ENCODE data around the gene CKM. TPM values are rescaled to one million over a fixed set of nuclear protein-coding genes. Genes with fewer than 3 reads are reported as not detected.
"Not testable (repeated sequence)": the region's sequence is repeated elsewhere in the genome, so short reads cannot be mapped to it uniquely, and the experiment has no call there.

Gene CKM
- total RNA-seq, 1 experiment from 2014 or later: not detected

GRCh38 chr19:45322311-45322710 lies 364 bp downstream of the CKM start:
- Histone ChIP-seq H3K9me3 (replicated peaks) (no peaks in the 10 kb centered on the region), H3K27me3 (replicated peaks) (no peaks in the 10 kb centered on the region), H3K36me3 (no peaks in the 10 kb centered on the region), H3K4me3 (no peak overlapping the region), H3K27ac (no peak overlapping the region), H3K4me1 (replicated peaks) (peaks cover 9% of the 10 kb centered on the region)
- no peak for DNase-seq (ENCODE audit: low read depth in 1 of 2, low spot score in 2 of 2)

GRCh38 chr19:45321848-45322247 lies 827 bp downstream of the CKM start:
- H3K9me3 ChIP-seq (replicated peaks): no peaks in the 10 kb centered on the region
- peaks cover 9% of the 10 kb centered on the region for H3K4me1 ChIP-seq (replicated peaks)
- H3K27me3 ChIP-seq (replicated peaks): no peaks in the 10 kb centered on the region; the same call in 1 of the 2 replicates
- no peak overlapping the region for H3K4me3 ChIP-seq
- DNase-seq (ENCODE audit: low read depth in 1 of 2, low spot score in 2 of 2): no peak
- no peak overlapping the region for H3K27ac ChIP-seq
- no peaks in the 10 kb centered on the region for H3K36me3 ChIP-seq

- no peak overlapping the region for H3K4me3 ChIP-seq
- no peaks in the 10 kb centered on the region for H3K36me3 ChIP-seq
- DNase-seq (ENCODE audit: low read depth in 1 of 2, low spot score in 2 of 2): no peak
- no peak overlapping the region for H3K27ac ChIP-seq
- H3K27me3 ChIP-seq (replicated peaks): no peaks in the 10 kb centered on the region; the same call in 1 of the 2 replicates
- H3K4me1 ChIP-seq (replicated peaks): peaks cover 4% of the 10 kb centered on the region
- no peaks in the 10 kb centered on the region for H3K9me3 ChIP-seq (replicated peaks)
These were observed 1.5 kb downstream of the CKM start for GRCh38 chr19:45320997-45321775.

GRCh38 chr19:45315304-45315703 lies 7.4 kb downstream of the CKM start:
- DNase-seq (ENCODE audit: low read depth in 1 of 2, low spot score in 2 of 2): no peak
- peaks cover 9% of the 10 kb centered on the region for H3K27me3 ChIP-seq (replicated peaks)
- H3K4me1 ChIP-seq (replicated peaks): no peaks in the 10 kb centered on the region
- H3K4me3 ChIP-seq: no peak overlapping the region
- H3K27ac ChIP-seq: no peak overlapping the region
- H3K36me3 ChIP-seq: no peaks in the 10 kb centered on the region
- H3K9me3 ChIP-seq (replicated peaks): no peaks in the 10 kb centered on the region

- DNase-seq (ENCODE audit: low read depth in 1 of 2, low spot score in 2 of 2): no peak
- H3K4me1 ChIP-seq (replicated peaks): no peaks in the 10 kb centered on the region
- H3K27me3 ChIP-seq (replicated peaks): peaks cover 9% of the 10 kb centered on the region
- no peaks in the 10 kb centered on the region for H3K9me3 ChIP-seq (replicated peaks)
- no peak overlapping the region for H3K4me3 ChIP-seq
- no peak overlapping the region for H3K27ac ChIP-seq
- no peaks in the 10 kb centered on the region for H3K36me3 ChIP-seq
These were observed 7.9 kb downstream of the CKM start for GRCh38 chr19:45314708-45315245.

- H3K9me3 ChIP-seq (replicated peaks); H3K4me3 ChIP-seq; H3K4me1 ChIP-seq (replicated peaks); H3K27me3 ChIP-seq (replicated peaks); H3K27ac ChIP-seq; DNase-seq (ENCODE audit: low read depth in 1 of 2, low spot score in 2 of 2); H3K36me3 ChIP-seq: not testable (repeated sequence)
These were observed 10.4 kb downstream of the CKM start for GRCh38 chr19:45312285-45312684.

- H3K27me3 ChIP-seq (replicated peaks): peaks cover 9% of the 10 kb centered on the region
These were observed 11.1 kb downstream of the CKM start for GRCh38 chr19:45311621-45312020.

GRCh38 chr19:45309322-45309721 lies 13.4 kb downstream of the CKM start:
- not testable (repeated sequence) for DNase-seq (ENCODE audit: low read depth in 1 of 2, low spot score in 2 of 2); H3K27ac ChIP-seq; H3K9me3 ChIP-seq (replicated peaks); H3K27me3 ChIP-seq (replicated peaks); H3K4me3 ChIP-seq; H3K36me3 ChIP-seq; H3K4me1 ChIP-seq (replicated peaks)

More at GRCh38 chr19:45311621-45312020, 11.1 kb downstream of the CKM start:
- Histone ChIP-seq H3K36me3 (no peaks in the 10 kb centered on the region), H3K4me1 (replicated peaks) (no peaks in the 10 kb centered on the region), H3K27ac (no peak overlapping the region), H3K4me3 (no peak overlapping the region), H3K9me3 (replicated peaks) (no peaks in the 10 kb centered on the region)
- no peak for DNase-seq (ENCODE audit: low read depth in 1 of 2, low spot score in 2 of 2)

- DNase-seq (ENCODE audit: low read depth in 1 of 2, low spot score in 2 of 2): no peak
- no peaks in the 10 kb centered on the region for H3K4me1 ChIP-seq (replicated peaks)
- no peak overlapping the region for H3K27ac ChIP-seq
- H3K36me3 ChIP-seq: no peaks in the 10 kb centered on the region
- no peaks in the 10 kb centered on the region for H3K27me3 ChIP-seq (replicated peaks)
- no peak overlapping the region for H3K4me3 ChIP-seq
- H3K9me3 ChIP-seq (replicated peaks): no peaks in the 10 kb centered on the region
These were observed 15.3 kb downstream of the CKM start for GRCh38 chr19:45307361-45307760.

GRCh38 chr19:45306518-45307027 lies 16.1 kb downstream of the CKM start:
- Histone ChIP-seq H3K9me3 (replicated peaks) (no peaks in the 10 kb centered on the region), H3K4me1 (replicated peaks) (no peaks in the 10 kb centered on the region), H3K36me3 (no peaks in the 10 kb centered on the region), H3K27ac (no peak overlapping the region), H3K4me3 (no peak overlapping the region), H3K27me3 (replicated peaks) (no peaks in the 10 kb centered on the region)
- DNase-seq (ENCODE audit: low read depth in 1 of 2, low spot score in 2 of 2): no peak

- no peak overlapping the region for H3K4me3 ChIP-seq
- no peak for DNase-seq (ENCODE audit: low read depth in 1 of 2, low spot score in 2 of 2)
- H3K36me3 ChIP-seq: no peaks in the 10 kb centered on the region
- H3K9me3 ChIP-seq (replicated peaks): no peaks in the 10 kb centered on the region
- no peak overlapping the region for H3K27ac ChIP-seq
- no peaks in the 10 kb centered on the region for H3K27me3 ChIP-seq (replicated peaks)
- no peaks in the 10 kb centered on the region for H3K4me1 ChIP-seq (replicated peaks)
These were observed 16.6 kb downstream of the CKM start for GRCh38 chr19:45306040-45306439.

GRCh38 chr19:45305421-45305820 lies 17.3 kb downstream of the CKM start:
- Histone ChIP-seq H3K4me3 (no peak overlapping the region), H3K4me1 (replicated peaks) (no peaks in the 10 kb centered on the region), H3K9me3 (replicated peaks) (no peaks in the 10 kb centered on the region), H3K36me3 (0 out of 2 replicates have a peak, but pooled peaks cover 4% of the 10 kb centered on the region), H3K27me3 (replicated peaks) (no peaks in the 10 kb centered on the region), H3K27ac (no peak overlapping the region)
- no peak for DNase-seq (ENCODE audit: low read depth in 1 of 2, low spot score in 2 of 2)

GRCh38 chr19:45305007-45305406 lies 17.7 kb downstream of the CKM start:
- H3K4me3 ChIP-seq: no peak overlapping the region
- no peaks in the 10 kb centered on the region for H3K4me1 ChIP-seq (replicated peaks)
- no peaks in the 10 kb centered on the region for H3K27me3 ChIP-seq (replicated peaks)
- no peak for DNase-seq (ENCODE audit: low read depth in 1 of 2, low spot score in 2 of 2)
- no peaks in the 10 kb centered on the region for H3K9me3 ChIP-seq (replicated peaks)
- no peak overlapping the region for H3K27ac ChIP-seq
- peaks cover 6% of the 10 kb centered on the region; the same call in 1 of the 2 replicates for H3K36me3 ChIP-seq

GRCh38 chr19:45304141-45304926 lies 18.3 kb downstream of the CKM start:
- Histone ChIP-seq H3K27ac (no peak overlapping the region), H3K4me3 (no peak overlapping the region), H3K4me1 (replicated peaks) (no peaks in the 10 kb centered on the region), H3K36me3 (peaks cover 12% of the 10 kb centered on the region; the same call in 1 of the 2 replicates), H3K9me3 (replicated peaks) (no peaks in the 10 kb centered on the region), H3K27me3 (replicated peaks) (no peaks in the 10 kb centered on the region)
- no peak for DNase-seq (ENCODE audit: low read depth in 1 of 2, low spot score in 2 of 2)

All from SJSA1 (cell line).